NCI-H526 treated with DMSO at 0.1 percent for 48 hours (cell line): ENCODE results near the gene TNNT2.

Source experiments
- DNase-seq: peaks from one replicate; lab custom pipeline; 2025; lab: John Stamatoyannopoulos, UW

TNNT2 gene

DNA sequence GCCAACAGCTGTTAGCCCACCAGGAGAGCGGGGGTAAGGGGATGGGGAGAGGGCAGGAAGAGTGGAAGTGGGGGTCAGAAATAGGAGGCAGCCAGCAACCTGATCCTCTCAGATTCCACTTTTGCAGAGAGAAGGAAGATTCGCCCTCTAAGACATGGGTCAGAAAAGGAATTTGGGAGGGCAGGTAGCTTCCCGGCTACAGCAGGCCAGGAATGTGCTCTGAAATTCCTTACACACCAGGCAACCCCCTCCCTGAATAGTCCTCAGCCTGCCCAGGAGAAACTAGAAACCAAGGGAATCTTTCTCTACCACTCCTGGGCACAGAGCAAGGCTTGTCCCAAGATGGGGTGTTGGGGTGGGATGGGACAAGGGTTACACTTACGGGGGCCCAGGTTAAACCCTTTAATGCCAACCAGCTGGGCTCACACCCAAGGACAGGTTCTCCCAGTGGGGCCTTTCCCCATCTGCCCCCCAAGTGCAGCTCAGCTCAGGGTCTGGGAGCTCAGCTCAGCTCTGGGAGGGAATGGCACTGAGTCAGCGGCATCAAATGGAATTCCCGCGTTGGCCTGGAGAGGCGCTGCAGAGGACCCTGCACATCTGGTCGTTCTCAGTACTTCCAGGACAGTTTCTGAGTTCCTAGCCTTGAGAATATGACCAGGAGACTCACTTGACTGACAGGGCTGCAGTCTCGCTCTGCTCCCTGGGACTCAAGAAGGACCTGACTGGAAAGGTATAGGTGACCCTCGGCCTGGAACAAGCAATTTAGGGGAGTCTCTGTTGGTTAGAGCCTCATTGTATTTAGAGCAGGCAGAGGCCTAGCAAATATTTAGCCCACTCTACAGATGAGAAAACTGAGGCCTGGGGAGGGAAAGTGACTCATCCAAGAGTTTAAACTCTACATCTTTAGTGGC, 761 bp downstream of the TNNT2 start:
- DNase-seq, result no peak

GRCh38 chr1:201376107-201376463, 1.4 kb downstream of the TNNT2 start:
- DNase-seq, result no peak

DNA sequence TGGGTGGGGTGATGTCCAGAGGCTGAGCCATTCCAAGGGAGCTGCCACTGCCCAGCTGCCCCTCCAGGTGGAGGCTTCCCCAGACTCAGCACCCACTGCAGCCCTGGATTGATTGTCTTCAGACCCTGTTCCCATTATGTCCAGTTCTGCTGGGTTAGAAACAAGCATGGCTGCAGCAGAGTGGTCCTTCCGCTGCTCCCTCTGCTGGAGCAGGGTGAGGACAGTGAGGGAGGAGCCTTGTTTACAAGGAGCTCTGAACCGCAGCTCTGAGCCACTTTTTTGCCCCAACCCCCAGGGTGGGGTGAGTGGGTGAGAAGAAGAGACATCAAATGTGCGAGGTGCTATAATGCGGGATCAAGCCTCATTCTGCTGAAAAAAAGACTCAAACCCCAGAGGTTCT, 2.3 kb downstream of the TNNT2 start:
- DNase-seq, result no peak

GRCh38 chr1:201374364-201374763, 3.1 kb downstream of the TNNT2 start:
- DNase-seq, result no peak

DNA sequence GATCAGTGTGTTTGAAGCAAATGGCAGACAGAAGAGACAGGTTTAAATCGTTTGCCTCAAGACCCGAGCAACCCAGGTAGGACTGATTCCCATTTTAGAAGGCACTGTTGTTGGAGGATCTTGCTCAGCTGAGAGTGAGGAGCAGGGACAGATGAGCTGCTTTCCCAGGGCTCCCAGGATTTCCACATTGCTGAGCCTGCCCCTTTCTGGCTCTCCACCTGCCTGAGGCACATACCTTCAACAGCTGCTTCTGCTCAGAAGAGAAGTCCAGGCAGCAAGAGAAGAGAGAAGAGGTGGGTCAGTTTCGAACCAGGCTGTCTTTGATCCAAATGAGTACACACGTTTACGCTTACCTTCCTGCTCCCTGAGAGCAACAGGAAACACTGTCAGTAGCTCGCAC, 5.7 kb downstream of the TNNT2 start:
- no peak for DNase-seq

DNA sequence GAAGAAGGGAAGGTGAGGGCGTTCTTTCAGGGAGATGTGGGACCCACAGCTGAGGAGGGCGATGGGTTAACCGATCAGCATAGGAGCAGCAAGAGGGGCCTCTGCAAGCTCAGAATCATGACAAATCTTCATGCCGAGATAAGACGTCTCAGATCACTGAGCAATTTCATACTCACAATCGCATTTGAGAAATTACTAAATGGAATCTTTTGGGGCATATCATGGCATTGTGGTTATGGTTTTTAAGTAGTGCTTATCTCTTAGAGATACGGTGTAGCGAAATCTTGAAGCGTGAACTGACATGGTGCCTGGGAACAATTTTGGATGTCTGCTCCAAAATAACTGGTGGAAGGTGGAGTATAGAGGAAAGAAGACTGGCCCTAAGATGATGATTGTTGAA, 6.2 kb downstream of the TNNT2 start:
- DNase-seq, result no peak

GRCh38 chr1:201370500-201370899, 7.0 kb downstream of the TNNT2 start:
- DNase-seq, result no peak

DNA sequence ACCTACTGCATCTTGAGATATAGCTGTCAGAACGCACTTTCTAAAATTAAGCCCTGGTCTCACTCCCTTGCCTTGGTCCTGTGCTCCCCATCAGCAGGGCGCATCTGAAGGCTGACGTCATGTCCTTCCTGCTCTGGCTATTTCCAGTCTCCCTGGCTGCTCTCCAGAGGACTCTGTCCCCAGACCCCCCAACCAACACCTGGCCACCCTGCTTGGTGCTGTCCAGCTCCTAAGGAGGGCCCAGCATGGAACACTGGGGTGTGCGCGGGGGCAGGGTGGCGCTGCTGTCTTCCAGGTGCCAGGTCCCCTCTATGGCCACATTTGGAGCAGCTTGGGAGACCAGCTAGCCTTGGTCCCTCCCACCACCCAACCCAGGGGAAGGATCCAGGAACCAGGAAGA, 8.3 kb downstream of the TNNT2 start:
- no peak for DNase-seq

DNA sequence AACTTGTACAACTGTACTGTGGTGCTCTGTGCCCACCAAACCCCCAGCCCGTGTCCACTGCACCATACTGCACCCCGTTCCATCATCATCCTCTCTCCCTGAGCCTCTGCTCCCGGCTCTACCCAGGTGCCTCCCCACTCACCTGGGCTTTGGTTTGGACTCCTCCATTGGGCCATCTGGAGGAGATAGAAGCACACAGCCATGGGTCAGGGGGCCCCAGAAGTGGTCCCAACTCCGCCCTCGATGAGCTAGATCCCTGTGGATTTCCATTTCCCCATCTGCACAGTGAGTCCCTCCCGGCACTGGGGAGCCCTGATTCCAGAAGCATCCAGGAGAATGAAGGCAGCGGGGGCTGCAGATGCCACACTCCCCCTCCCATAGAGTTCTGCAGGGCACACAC, 10.8 kb downstream of the TNNT2 start:
- no peak for DNase-seq

DNA sequence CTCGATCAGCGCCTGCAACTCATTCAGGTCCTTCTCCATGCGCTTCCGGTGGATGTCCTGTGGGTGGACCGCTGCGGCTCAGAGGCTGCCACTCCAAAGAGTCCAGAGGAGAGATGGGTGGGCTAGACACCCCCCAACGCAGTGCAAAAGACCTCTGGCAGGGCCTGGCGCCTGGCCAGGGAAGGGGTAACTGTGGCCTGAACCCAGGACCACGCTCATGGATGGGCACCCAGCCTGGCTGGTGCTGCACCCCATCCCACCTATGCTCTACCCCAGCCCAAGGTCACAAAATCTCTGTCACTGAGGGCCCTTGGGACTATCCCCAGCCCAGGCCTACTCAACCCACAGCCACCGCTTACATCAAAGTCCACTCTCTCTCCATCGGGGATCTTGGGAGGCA, 12.2 kb downstream of the TNNT2 start:
- no peak for DNase-seq

GRCh38 chr1:201364808-201365105, 12.7 kb downstream of the TNNT2 start:
- no peak for DNase-seq

DNA sequence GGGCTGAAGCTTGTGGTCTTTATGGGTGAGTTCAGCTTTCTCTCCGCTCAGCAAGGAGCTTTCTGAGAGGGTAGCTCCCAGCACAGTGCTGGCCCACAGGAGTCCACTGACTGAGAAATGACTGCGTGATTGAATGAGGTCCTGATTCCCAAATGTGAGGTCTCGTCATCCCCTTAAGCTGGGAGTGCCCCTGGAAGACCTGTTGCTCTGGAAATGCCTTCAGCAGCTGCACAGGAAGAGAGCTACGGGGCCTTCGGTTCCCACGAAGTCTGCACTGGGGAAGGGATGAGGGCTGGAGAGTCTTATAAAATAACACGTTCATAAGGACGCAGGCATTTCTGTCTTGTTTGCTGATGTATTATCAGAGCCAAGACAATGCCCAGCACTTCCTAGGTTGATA, 14.0 kb downstream of the TNNT2 start:
- no peak for DNase-seq

- DNase-seq, result no peak
Observed at GRCh38 chr1:201362906-201363305, 14.6 kb downstream of the TNNT2 start.

DNA sequence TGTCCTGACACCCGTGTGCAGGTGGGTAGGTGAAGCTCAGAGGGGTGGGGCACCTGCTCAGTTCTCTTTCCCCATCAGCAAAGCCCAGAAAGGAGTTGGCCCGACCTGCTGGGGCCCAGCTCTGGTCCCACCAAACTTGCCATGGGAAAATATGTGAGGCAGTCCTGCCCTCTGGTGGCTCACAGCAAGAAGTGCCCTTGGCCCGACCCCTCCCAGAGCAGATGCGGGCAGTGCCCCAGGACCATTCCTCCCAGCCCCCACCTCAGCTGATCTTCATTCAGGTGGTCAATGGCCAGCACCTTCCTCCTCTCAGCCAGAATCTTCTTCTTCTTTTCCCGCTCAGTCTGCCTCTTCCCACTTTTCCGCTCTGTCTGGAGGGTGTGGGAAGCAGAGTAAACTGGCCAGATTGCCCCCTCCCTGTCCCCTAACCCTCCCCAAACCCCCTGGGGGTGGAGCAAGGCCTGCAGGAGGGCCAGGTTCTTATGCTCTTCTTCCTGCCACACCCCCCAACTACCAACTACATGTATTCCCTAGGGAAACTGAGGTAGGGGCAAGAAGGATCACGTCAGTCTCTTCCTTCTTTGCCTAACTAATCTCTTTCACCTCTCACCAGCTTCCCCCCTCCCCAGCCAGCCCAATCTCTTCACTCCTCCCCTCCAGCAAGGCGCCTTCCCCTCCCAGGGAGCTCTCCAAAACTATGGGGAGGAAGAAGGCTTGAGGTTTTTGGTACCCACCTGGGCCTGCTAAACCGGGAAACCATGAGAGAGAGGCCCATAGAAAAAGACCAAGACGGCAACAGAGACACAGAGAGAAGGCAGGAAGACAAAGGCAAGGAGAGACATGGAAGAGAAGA, 15.6 kb downstream of the TNNT2 start:
- DNase-seq, result no peak

GRCh38 chr1:201360901-201361651, 16.4 kb downstream of the TNNT2 start:
- DNase-seq, result no peak

DNA sequence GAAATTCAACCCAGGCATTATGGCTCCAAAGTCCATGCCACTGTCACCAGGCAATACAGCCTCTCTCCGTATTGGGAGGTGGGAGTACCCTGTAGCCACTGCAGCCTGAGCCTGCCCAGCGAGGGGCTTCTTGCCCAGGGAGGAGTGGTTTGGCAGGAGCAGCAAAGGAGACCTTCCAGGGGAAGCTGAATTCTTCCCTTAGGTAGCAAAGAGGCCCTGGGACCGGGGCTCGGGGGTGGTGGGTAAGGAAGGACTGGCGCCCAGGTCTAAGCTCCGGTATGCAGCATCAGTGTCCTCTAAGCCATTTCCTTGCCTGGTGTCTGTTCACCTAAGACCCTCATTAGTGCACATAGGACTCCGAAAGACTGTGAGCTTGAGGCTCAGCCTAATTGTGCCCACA, 17.0 kb downstream of the TNNT2 start:
- DNase-seq, result no peak

DNA sequence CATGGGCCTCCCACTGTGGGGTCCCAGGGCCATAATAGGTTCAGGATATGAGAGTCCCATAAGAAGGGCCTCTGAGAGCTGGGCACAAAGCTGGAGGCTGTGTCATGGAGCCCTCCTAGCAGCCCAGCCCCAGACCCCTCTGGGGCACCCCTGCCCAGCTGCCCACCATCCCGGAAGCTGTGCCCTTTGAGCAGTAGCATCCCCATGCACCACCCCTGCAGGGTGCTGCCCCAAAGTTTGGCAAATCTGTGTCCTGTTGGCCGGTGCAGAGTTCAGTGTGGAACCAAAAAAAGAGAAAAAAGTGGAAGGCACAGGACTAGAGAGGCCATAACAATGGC, 17.6 kb downstream of the TNNT2 start:
- no peak for DNase-seq

DNA sequence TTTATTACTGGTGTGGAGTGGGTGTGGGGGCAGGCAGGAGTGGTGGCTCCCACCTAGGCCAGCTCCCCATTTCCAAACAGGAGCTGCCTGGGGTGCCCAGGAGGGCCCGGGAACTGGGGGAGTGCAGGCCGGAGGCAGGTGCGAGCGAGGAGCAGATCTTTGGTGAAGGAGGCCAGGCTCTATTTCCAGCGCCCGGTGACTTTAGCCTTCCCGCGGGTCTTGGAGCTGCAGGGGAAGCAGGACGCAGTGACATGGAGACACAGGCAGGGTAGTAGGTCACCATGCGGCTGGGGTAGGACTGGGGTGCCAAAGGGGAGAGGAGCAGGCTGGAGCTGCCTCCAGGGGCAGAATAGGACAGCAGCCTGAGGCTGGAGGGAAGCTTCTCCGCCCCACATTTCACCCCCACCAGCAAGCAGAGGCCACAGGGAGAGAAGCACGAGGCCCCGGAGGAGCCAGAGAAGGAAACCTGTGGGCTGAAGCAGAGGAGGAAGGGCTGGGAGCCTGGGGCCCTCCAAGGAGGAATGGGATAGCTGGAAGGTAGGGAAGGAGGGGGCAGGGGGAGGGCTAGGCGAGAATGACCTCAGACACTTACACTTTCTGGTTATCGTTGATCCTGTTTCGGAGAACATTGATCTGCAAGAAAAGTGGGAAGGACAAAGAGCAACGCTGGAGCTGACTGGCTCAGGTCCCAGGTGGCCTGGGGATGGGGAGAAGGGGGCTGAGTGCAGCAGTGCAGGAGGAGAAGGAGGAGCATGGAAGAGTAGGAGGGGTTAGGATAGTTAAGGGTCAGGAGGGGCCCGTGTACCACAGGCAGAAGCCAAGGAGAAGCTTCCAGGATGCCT, 18.2 kb downstream of the TNNT2 start:
- no peak for DNase-seq

- no peak for DNase-seq
Observed at GRCh38 chr1:201358596-201358995, 18.9 kb downstream of the TNNT2 start.

GRCh38 chr1:201357636-201358348, 19.7 kb downstream of the TNNT2 start:
- no peak for DNase-seq

DNA sequence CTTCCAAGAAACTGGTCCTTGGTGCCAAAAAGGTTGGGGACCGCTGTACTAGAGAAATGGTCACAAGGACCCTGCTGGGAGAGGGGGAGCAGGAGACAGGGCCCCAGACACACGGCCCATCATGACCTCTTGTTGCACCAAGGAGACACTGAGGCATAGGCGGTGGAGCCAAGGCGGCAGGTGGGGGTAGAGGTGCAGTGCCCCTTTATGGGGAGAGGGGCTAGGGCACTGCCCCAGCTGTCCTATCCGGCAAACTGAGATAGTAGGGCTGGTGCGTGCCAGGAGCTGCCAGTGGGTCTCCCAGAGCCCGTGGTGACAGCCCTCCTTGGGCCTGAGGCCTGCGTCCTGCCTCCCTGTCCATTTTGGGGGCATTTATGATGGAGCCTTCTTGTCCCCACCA, 20.3 kb downstream of the TNNT2 start:
- no peak for DNase-seq
